SJSA1 (cell line): ENCODE results near the gene NPLOC4. TPM values are rescaled to one million over a fixed set of nuclear protein-coding genes. Genes with fewer than 3 reads are reported as not detected.
"Not testable (repeated sequence)": the region's sequence is repeated elsewhere in the genome, so short reads cannot be mapped to it uniquely, and the experiment has no call there.

ENCODE experiments used
- DNase-seq, 2 experiments: peaks; one replicate each; pipeline ENCODE4 v3.0.0-alpha.2; 2015 to 2020; ENCODE audit warnings: low spot score in 2 of 2, low read depth in 1 of 2
- H3K27ac ChIP-seq: fragments of 250-450 bp; sonication (Bioruptor Pico); 2 replicates; pipeline ENCODE4 v1.5.1; 2020; ENCODE audit warnings: mild to moderate bottlenecking, moderate library complexity
- H3K27me3 ChIP-seq: fragments of 250-450 bp; sonication (Bioruptor Pico); replicated peaks from 2 replicates; pipeline ENCODE4 v1.5.1; 2020; ENCODE audit warnings: mild to moderate bottlenecking, moderate library complexity
- H3K36me3 ChIP-seq: fragments of 250-450 bp; sonication (Bioruptor Pico); 2 replicates; pipeline ENCODE4 v1.5.1; 2020; ENCODE audit warnings: mild to moderate bottlenecking
- H3K4me1 ChIP-seq: fragments of 250-450 bp; sonication (Bioruptor Pico); replicated peaks from 2 replicates; pipeline ENCODE4 v1.6.1; 2021; ENCODE audit warnings: mild to moderate bottlenecking
- H3K4me3 ChIP-seq: fragments of 250-450 bp; sonication (Bioruptor Pico); 2 replicates; pipeline ENCODE4 v1.5.1; 2020; ENCODE audit warnings: mild to moderate bottlenecking
- H3K9me3 ChIP-seq: fragments of 250-450 bp; sonication (Bioruptor Pico); replicated peaks from 2 replicates; pipeline ENCODE4 v1.5.1; 2020; ENCODE audit warnings: mild to moderate bottlenecking
- total RNA-seq: library from RNA; depleted of rRNA; stranded (reverse); fragments of >200 nt; shearing (Covaris generic); gene quantifications from 2 replicates; pipeline ENCODE4 v1.2.3, GENCODE V29; 2014; rRNA removed

Gene NPLOC4
- 72.7 and 111 TPM in 2 replicates for total RNA-seq

DNA sequence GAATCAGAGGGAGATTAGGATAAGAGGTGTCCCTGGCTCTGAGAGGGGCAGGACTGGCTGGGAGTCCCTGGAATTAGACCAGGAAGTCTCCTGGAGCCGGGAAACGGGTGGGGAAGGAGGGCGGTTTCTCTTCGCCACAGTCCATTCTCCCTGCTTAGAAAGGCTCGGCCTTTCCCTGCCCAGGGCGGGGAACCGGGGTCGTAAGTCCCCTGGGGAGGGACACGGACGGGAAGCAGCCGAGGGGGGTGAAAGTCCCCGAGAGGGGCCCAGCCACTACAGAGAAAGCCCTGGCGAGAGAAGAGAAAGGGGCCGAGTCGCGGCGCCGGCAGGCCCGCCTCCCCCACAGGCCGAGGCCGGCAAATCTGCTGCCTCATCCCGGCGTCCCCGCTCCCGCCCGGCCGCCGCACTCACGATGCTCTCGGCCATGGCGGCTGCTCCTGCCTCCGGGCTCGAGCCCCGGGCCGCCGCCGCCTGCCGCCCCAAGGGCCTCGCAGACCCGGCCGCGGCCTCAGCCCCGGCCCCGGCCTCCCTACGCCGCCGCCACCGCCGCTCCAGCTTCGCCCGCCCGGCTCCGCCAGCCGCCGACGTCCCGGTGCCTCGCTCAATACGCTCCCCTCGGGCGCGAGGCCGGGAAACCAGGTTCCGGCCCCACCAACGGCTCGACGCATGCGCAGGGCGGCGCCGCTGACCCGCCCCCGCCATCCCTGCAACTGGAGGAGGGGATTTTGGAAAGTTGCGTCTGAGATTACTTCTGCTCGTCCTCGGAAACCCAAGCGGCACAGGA is at the start of gene NPLOC4, which contains the start of gene TSPAN10:
Gene NPLOC4 (minus strand): TSS at position 608 of the 784 bp plus-strand sequence. CDS start 182 bp downstream, at position 426.
Gene TSPAN10 (plus strand): TSS at position 692 of the 784 bp plus-strand sequence. CDS start 5,217 bp downstream, outside the sequence.
- H3K4me3 ChIP-seq, result peak within 1 kb of the TSS; percentile 94
- H3K9me3 ChIP-seq, result no peaks in the 10 kb centered on the region
- peak; percentile 88 to 92 for DNase-seq
- no peaks in the 10 kb centered on the region for H3K27me3 ChIP-seq
- peaks cover 45% of the 10 kb centered on the region for H3K36me3 ChIP-seq
- H3K27ac ChIP-seq, result peak within 1 kb of the TSS; percentile 85
- H3K4me1 ChIP-seq, result peaks cover 10% of the 10 kb centered on the region

DNA sequence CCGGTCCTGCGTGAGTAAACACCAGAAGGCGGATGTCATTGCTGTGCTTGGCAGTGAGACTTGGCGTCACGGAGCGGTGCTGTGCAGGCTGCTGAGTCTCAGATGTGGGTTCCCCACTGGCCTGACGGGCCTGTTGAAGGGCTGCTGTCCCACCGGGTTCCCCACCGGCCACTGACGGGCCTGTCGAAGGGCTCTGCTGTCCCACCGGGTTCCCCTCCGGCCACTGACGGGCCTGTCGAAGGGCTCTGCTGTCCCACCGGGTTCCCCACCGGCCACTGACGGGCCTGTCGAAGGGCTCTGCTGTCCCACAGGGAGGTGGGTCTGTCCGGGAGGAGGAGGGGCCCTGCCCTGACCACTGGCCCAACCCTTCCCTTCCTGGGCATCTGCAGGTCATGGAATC is 49.7 kb upstream of the NPLOC4 start:
- Histone ChIP-seq H3K36me3 (peaks cover 90% of the 10 kb centered on the region), H3K27ac (no peak overlapping the region), H3K9me3 (no peaks in the 10 kb centered on the region), H3K4me1 (peaks cover 27% of the 10 kb centered on the region), H3K27me3 (no peaks in the 10 kb centered on the region), H3K4me3 (no peak overlapping the region)
- no peak for DNase-seq

DNA sequence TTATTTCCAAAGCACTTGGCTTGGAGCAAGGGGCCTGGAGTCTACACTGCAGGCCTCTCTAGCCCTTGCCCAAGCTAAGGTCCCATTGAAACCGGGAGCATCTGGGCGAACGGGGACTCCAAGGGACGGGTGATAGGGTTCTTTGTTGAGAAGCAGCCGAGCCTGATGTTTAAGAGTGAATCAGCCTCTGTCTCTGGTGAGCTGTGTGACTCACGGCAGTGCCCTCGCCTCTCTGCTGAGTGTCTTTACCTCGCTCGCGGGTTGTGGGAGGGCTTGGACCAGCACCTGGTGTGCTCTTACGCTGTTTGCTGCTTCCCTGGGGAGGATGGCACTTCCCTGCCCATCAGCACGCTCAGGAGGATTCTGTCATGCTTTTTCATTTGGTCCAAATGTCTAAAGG is 48.2 kb upstream of the NPLOC4 start:
- Histone ChIP-seq H3K27me3 (no peaks in the 10 kb centered on the region), H3K9me3 (no peaks in the 10 kb centered on the region), H3K27ac (peak overlapping the region; percentile 94), H3K4me1 (peaks cover 29% of the 10 kb centered on the region), H3K4me3 (peak overlapping the region; percentile 98), H3K36me3 (peaks cover 89% of the 10 kb centered on the region)
- peak; percentile 52 to 82 for DNase-seq

DNA sequence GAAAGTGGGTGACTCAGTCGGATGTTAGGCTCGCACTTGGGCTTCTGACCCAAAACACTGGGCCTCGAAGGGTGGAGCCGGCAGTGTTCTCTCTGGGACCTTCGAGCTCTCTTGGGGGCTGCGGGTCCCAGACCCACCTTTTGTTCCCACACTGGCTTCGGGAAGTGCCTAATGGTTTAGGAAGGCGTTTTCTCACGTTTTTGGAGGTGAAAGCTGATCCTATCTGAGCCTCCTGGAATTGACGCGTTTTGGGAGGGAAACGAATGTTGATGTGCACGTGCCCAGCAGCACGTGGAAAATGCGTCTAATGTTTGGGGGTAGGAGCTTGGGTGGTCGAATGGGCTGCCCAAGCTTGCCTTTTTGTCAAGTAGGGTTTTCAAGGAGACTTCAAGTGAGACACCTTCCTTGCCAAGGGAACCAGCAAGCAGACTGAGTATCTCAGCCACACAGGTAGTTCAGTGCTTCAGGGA is 47.6 kb upstream of the NPLOC4 start:
- DNase-seq, result no peak
- H3K27me3 ChIP-seq, result no peaks in the 10 kb centered on the region

DNA sequence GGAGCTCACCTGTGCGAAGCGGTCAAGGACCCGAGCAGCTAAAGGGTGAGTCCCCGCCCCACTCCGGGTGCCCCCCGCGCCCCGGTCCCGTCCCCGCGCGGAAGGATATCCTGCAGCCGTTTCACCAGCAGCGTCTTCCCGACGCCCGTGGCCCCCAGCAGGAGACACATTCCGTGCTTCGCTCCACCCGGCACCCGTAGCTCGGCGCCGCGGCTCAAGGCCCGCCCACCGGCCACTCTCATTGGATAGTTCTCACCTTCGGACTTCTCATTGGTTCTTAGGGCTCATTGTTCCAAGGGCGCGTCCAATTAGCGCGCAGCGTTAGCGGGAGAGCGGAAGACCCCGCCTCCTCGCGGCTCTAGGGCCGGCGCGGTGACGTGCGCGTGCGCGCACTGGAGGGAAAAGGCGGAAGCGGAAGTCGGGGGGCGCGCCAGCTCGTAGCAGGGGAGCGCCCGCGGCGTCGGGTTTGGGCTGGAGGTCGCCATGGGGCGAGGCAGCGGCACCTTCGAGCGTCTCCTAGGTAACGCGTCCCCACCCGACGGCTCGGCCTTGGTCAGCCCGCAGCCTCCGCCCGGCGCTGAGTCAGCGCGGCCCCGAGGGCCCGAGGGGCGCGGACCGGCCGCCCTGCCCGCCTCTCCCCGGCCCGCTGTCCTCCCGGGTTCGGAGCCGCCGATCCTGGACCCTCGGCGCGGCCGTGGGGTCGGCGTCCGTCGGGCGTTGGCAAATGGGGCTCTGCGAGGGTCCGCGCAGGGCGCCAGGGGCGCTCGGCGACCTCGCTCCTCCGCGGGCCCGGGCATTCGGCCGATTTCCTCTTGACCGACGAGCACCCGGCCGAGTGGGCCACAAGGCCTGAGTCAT is 46.9 kb upstream of the NPLOC4 start, which contains the start of the genes ARL16 and HGS:
Gene ARL16 (minus strand): TSS at position 214 of the 858 bp plus-strand sequence. CDS start 44 bp downstream, at position 170.
Gene HGS (plus strand): TSS at position 428 of the 858 bp plus-strand sequence. CDS start 56 bp downstream, at position 484.
- H3K4me3 ChIP-seq, result peak within 1 kb of the TSS; percentile 98
- no peaks in the 10 kb centered on the region for H3K9me3 ChIP-seq

More for the DNA sequence above, 47.6 kb upstream of the NPLOC4 start:
- no peaks in the 10 kb centered on the region for H3K9me3 ChIP-seq
- peak overlapping the region; percentile 94 for H3K27ac ChIP-seq
- peaks cover 29% of the 10 kb centered on the region for H3K4me1 ChIP-seq
- peaks cover 85% of the 10 kb centered on the region for H3K36me3 ChIP-seq
- peak overlapping the region; percentile 98 for H3K4me3 ChIP-seq

DNA sequence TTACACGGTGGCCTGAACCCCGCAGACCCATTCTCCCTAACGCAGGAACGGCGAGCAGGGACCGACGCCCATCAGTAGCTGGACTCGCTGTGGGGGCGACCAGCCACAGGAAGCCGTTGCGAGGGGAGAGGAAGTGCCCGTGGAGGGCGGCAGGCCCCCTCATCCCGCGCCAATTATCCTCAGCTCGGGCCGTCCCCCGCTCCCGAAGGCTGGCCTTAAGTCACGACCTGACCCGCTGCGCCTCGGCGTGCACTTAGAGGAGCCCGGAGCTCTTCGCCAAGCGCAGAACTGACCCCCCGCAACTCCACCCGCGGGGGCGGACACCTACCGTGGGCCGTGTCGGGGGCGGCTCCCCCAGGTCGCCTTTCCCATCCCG is 46.3 kb upstream of the NPLOC4 start:
- Histone ChIP-seq H3K9me3 (no peaks in the 10 kb centered on the region), H3K27me3 (no peaks in the 10 kb centered on the region), H3K4me3 (peak overlapping the region; percentile 98), H3K27ac (peak overlapping the region; percentile 56), H3K36me3 (peaks cover 74% of the 10 kb centered on the region), H3K4me1 (peaks cover 29% of the 10 kb centered on the region)
- DNase-seq, result peak; percentile 62 to 63

More for the DNA sequence above, 46.9 kb upstream of the NPLOC4 start, which contains the start of the genes ARL16 and HGS:
- Histone ChIP-seq H3K4me1 (peaks cover 29% of the 10 kb centered on the region), H3K27ac (peak within 1 kb of the TSS; percentile 94), H3K36me3 (peaks cover 81% of the 10 kb centered on the region), H3K27me3 (no peaks in the 10 kb centered on the region)
- peak; percentile 99 to 100 for DNase-seq

DNA sequence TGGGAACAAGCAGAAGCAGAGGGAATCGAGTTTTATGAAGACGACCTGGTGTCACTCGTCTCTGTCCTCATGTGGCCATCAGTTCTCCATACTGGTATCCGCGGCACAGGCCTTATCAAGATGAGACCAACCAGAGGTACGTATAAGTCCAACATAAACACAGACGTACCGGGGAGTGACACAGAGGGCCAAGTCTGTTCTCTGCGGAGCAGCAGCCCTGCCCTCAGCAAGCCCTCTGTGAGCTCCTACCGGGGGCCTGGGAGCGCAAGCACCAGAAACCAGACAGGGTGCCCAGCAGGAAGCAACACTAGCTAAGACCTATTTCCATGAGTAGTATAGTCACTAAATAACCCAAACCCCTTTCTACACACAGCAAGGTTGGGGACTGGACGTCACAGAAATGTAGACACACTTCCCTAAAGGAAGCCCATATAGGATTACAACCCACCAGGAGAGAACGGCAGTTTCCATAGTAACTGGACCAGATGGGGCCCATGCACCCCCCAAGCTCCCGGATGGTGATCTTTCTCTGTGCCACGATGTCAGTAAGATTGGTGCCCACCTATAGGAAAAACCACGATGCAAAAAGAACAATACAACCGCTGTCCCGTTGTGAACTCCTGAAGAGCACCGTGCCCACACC is 45.8 kb upstream of the NPLOC4 start:
- DNase-seq, result peak in 1 of 2 experiments; percentile 46
- H3K9me3 ChIP-seq, result no peaks in the 10 kb centered on the region
- H3K36me3 ChIP-seq, result peaks cover 69% of the 10 kb centered on the region
- H3K27me3 ChIP-seq, result no peaks in the 10 kb centered on the region
- H3K27ac ChIP-seq, result peak overlapping the region; percentile 56
- peaks cover 29% of the 10 kb centered on the region for H3K4me1 ChIP-seq
- peak overlapping the region; percentile 98 for H3K4me3 ChIP-seq

DNA sequence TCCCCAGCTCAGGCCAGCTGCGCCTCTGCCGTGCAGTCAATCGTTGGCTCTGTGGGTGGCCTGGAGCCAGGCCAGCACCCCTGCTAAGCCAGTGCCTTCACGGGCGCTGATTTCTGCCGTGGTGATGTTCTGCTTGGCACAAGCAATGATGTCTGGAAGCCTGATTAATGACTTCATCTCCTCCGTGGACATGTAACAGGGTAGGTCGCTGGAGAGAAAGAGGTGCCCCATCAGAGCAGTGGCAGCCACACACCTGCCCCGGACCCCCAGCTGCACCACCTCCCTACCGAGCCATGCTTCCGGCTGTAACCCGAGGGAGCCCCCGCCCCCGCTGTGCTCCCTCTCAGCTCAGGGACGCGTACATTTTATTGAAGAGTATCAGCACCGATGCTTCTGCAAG is 44.8 kb upstream of the NPLOC4 start:
- Histone ChIP-seq H3K27me3 (no peaks in the 10 kb centered on the region), H3K4me3 (no peak overlapping the region), H3K27ac (no peak overlapping the region), H3K9me3 (no peaks in the 10 kb centered on the region), H3K36me3 (peaks cover 61% of the 10 kb centered on the region), H3K4me1 (peaks cover 29% of the 10 kb centered on the region)
- DNase-seq, result peak; percentile 57 to 87

DNA sequence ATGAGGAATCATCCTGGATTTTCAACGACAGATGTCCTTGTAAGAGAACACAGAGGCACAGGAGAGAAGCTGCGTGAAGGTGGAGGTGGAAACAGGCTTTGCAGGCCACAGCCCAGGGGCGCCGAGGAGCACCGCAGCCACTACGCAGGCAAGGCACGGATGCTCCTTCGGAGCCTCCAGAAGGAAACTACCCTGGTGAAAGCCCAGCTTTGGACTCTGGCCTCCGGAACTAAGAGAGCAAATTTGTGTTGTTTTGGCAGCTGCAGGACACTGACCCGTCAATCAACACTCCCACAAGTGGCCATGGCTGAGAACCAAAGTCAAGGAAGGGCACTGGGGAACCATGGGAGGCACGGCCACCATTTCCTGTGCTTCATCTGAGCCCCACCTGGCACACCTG is 43.2 kb upstream of the NPLOC4 start:
- no peaks in the 10 kb centered on the region for H3K27me3 ChIP-seq
- H3K36me3 ChIP-seq, result peaks cover 54% of the 10 kb centered on the region
- no peak overlapping the region for H3K4me3 ChIP-seq
- H3K4me1 ChIP-seq, result peaks cover 24% of the 10 kb centered on the region
- H3K27ac ChIP-seq, result no peak overlapping the region
- no peaks in the 10 kb centered on the region for H3K9me3 ChIP-seq
- DNase-seq, result no peak

DNA sequence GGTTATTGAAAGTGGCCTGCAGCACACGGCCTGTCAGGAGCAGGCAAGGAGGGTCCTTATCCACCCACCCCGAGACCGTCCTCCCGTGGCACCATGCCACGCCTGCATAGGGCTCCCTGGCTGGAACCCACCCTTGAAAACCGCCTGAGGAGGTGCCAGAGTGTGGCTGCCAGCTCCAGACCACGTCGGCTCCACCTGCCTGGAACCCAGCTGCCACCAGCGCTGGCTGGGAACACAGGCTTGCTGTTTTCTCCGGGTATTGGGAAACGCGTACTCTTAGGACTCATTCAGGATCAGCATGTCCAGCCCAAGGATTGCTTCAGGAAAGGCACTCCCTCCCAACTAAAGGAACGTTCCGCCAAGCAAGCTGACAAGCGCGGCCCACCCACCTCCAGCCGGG is 40.0 kb upstream of the NPLOC4 start:
- Histone ChIP-seq H3K36me3 (peaks cover 61% of the 10 kb centered on the region), H3K4me1 (peaks cover 5% of the 10 kb centered on the region), H3K27me3 (no peaks in the 10 kb centered on the region), H3K27ac (no peak overlapping the region), H3K4me3 (no peak overlapping the region), H3K9me3 (no peaks in the 10 kb centered on the region)
- DNase-seq, result peak in 1 of 2 experiments; percentile 48

DNA sequence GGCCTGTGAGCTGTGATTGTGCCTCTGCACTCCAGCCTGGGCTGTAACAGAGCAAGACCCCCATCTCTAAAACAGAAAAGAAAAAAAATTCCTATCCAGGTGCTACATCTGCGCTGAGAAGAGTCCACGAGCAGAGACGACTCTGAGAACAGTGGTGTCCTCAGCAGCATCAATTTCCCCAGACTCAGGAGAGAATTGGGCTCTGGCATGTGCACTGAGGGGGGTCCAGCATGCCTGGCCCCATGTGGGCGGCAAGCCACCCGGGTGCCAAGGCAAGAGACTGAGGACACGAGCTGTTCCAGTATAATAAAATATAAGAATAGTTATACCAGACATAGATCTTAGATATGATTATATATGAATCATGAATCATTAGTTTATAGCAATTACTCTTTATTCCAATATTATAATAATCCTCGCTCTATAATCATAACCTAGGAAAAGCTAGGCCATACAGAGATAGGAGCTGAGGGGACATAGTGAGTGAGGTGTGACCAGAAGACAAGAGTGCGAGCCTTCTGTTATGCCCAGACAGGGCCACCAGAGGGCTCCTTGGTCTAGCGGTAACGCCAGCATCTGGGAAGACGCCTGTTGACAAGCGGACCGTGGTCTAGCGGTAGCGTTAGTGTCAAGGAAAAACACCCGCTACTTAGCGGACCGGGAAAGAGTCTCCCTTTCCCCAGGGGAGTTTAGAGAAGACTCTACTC is 38.8 kb upstream of the NPLOC4 start:
- H3K4me3 ChIP-seq, H3K9me3 ChIP-seq, H3K27me3 ChIP-seq, H3K27ac ChIP-seq, H3K4me1 ChIP-seq: not testable (repeated sequence)
- DNase-seq, result peak; percentile 35 to 61
- H3K36me3 ChIP-seq, result peaks cover 61% of the 10 kb centered on the region

DNA sequence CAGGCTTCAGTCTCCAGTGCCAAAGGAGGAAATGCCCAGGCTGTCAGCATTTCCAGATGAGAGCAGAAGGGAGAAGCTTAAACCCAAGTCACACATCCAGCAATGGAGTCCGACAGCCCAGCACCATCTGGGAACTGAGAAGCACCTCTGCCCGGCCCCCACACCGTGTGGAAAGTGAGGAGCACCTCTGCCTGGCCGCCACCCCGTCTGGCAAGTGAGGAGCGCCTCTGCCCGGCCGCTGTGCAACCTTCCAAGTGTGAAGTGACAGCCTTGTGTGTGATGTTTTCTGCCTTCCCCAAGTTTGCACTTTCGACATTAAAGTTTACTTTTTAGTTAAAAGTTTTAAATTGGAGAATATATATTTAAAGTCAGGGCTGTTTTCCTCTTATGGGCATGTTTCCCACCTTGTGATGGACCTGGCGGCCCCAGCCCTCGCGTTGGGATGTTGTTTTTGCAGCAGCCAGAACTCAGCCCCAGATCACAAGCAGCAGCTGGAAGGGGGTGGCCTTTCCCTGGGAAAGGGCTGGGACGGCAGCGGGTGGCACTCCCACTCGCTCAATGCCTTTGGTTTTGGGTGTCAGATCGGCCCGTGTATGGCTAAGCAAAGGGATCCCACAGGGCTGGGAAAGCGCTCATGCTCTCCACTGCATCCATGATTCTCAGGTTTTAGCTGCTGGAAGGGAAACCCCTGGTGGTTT is 36.8 kb upstream of the NPLOC4 start:
- Histone ChIP-seq H3K27me3 (no peaks in the 10 kb centered on the region), H3K27ac (no peak overlapping the region), H3K36me3 (peaks cover 71% of the 10 kb centered on the region), H3K4me1 (no peaks in the 10 kb centered on the region), H3K9me3 (no peaks in the 10 kb centered on the region), H3K4me3 (no peak overlapping the region)
- DNase-seq, result peak in 1 of 2 experiments; percentile 47
